Neural progenitor cell (in vitro differentiated cells): ENCODE measurements around the gene ECE2.

Experiments
- EZH2 ChIP-seq: fragments of 200-600 bp; sonication (generic); IDR thresholded peaks from 2 replicates; pipeline ENCODE4 v1.6.1; 2017; ENCODE audit warnings: antibody characterized with exemption, mild to moderate bottlenecking, moderate library complexity
- EZH2phosphoT487 ChIP-seq: fragments of 200-600 bp; sonication (generic); IDR thresholded peaks from 2 replicates; pipeline ENCODE4 v1.6.1; 2017; ENCODE audit warnings: antibody characterized with exemption
- TF ChIP-seq, protein P1 (sequence below): fragments of 200-600 bp; sonication (generic); IDR thresholded peaks from 2 replicates; pipeline ENCODE4 v1.5.1; 2017; ENCODE audit warnings: antibody characterized with exemption, mild to moderate bottlenecking

- no peak for TF ChIP-seq EZH2
- TF ChIP-seq, protein P1, sequence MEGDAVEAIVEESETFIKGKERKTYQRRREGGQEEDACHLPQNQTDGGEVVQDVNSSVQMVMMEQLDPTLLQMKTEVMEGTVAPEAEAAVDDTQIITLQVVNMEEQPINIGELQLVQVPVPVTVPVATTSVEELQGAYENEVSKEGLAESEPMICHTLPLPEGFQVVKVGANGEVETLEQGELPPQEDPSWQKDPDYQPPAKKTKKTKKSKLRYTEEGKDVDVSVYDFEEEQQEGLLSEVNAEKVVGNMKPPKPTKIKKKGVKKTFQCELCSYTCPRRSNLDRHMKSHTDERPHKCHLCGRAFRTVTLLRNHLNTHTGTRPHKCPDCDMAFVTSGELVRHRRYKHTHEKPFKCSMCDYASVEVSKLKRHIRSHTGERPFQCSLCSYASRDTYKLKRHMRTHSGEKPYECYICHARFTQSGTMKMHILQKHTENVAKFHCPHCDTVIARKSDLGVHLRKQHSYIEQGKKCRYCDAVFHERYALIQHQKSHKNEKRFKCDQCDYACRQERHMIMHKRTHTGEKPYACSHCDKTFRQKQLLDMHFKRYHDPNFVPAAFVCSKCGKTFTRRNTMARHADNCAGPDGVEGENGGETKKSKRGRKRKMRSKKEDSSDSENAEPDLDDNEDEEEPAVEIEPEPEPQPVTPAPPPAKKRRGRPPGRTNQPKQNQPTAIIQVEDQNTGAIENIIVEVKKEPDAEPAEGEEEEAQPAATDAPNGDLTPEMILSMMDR, result no peak
- no peak for TF ChIP-seq EZH2phosphoT487
These were observed 45.8 kb downstream of the ECE2 start for GRCh38 chr3:184321666-184322065.
